ENCODE results near the gene SPAG9.
A peak's percentile ranks its signal among the peaks of the same experiment; 100 is the strongest.

The SPAG9 gene

DNA sequence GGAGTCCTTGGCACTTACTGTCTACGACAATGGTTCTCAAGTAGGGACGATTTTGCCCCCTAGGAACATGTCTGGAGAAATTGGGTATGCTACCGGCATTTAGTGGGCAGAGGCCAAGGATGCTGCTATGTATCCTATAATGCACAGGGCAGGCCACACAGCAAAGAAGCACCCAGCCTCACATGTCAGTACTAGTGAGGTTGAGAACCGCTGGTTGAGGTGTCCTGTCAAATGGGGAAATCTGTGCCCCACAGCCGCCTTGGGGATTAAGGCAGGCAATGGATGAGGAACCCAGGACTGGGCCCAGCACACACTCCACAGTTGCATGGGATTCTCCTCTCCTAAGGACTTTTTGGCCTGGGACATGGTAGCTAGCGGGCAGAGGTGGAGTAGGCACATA is 167.8 kb downstream of the SPAG9 start:
- no peak overlapping the region for H2AFZ ChIP-seq (ENCODE audit: low read length)
- no peak for DNase-seq (ENCODE audit: low spot score)
- H2BK120ac ChIP-seq (ENCODE audit: low read depth, low read length): no peak overlapping the region
- peak overlapping the region; percentile 29 for H3K18ac ChIP-seq (ENCODE audit: low read length)
- H2AK5ac ChIP-seq (ENCODE audit: low read depth, low read length): no peak overlapping the region
- no CpG with 5 or more reads among the region's 6 CpGs for WGBS, 2 donors (ENCODE audit: extremely low coverage in 2 of 2, insufficient read length in 2 of 2, insufficient replicate concordance in 1 of 2)
- H2BK12ac ChIP-seq (ENCODE audit: low read length): no peak overlapping the region
- H3K9ac ChIP-seq (ENCODE audit: low read depth, low read length, poor library complexity): no peak overlapping the region
- H3K9me3 ChIP-seq (replicated peaks in 1 of 2; ENCODE audit: control insufficient read depth in 2 of 2, insufficient read depth in 1 of 2, low read depth in 1 of 2, low read length in 2 of 2): no peaks in the 10 kb centered on the region
- no peak overlapping the region for H3K4me3 ChIP-seq (ENCODE audit: low read length in 2 of 2)
- no peak overlapping the region for H4K91ac ChIP-seq (ENCODE audit: low read depth, low read length, poor library complexity)
- H3K79me1 ChIP-seq (ENCODE audit: low read depth, low read length): no peaks in the 10 kb centered on the region
- no peak overlapping the region for H3K4ac ChIP-seq (ENCODE audit: low read length)
- no peak overlapping the region for H2BK15ac ChIP-seq (ENCODE audit: low read length)
- H3K27me3 ChIP-seq (ENCODE audit: control insufficient read depth in 3 of 3, insufficient read depth in 3 of 3, low read depth in 1 of 3, low read length in 3 of 3): no peaks in the 10 kb centered on the region
- H3K36me3 ChIP-seq (replicated peaks in 1 of 2; ENCODE audit: control insufficient read depth in 2 of 2, insufficient read depth in 2 of 2, low read length in 2 of 2): no peaks in the 10 kb centered on the region
- H3K27ac ChIP-seq (replicated peaks; ENCODE audit: low read length): no peak overlapping the region
- H3K23ac ChIP-seq (ENCODE audit: low read depth, low read length, poor library complexity): no peak overlapping the region
- H3K14ac ChIP-seq (ENCODE audit: low read length): no peak overlapping the region
- H3K4me1 ChIP-seq (ENCODE audit: control insufficient read depth in 2 of 2, insufficient read depth in 1 of 2, low read depth in 1 of 2, low read length in 2 of 2): peaks cover 26 to 41% of the 10 kb centered on the region in 2 donors
- H4K8ac ChIP-seq (ENCODE audit: low read depth, low read length): no peak overlapping the region
- H2BK5ac ChIP-seq (ENCODE audit: low read length): peak overlapping the region; percentile 95
- H3K4me2 ChIP-seq (ENCODE audit: insufficient read depth, low read length, poor library complexity, severe bottlenecking): no peak overlapping the region

DNA sequence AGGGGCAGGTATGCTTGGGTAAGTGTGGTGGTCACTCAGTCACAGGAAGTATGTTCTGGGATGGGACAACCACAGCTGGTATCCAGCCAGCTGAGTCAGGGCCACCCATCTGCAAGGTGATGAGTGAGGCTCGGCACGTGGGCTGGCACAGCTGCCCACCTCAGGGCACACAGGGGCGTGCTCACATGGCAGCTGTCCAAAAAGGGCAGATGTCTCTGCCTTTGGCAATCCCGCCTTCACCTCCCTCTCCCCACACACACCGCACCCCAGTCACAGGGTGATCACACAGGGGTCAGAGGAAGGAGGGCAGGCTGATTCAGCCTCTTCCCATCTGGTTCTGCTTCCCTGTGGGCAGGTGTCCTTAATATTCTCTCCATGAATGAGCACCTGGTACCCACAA is 168.7 kb downstream of the SPAG9 start:
- no peak overlapping the region for H2AK5ac ChIP-seq (ENCODE audit: low read depth, low read length)
- H3K4me3 ChIP-seq (ENCODE audit: low read length in 2 of 2): peak overlapping the region in 1 of 2 donors; percentile 28
- H2BK5ac ChIP-seq (ENCODE audit: low read length): no peak overlapping the region
- H3K27me3 ChIP-seq (ENCODE audit: control insufficient read depth in 3 of 3, insufficient read depth in 3 of 3, low read depth in 1 of 3, low read length in 3 of 3): no peaks in the 10 kb centered on the region
- H3K79me1 ChIP-seq (ENCODE audit: low read depth, low read length): no peaks in the 10 kb centered on the region
- H2BK120ac ChIP-seq (ENCODE audit: low read depth, low read length): no peak overlapping the region
- no peaks in the 10 kb centered on the region for H3K36me3 ChIP-seq (replicated peaks in 1 of 2; ENCODE audit: control insufficient read depth in 2 of 2, insufficient read depth in 2 of 2, low read length in 2 of 2)
- DNase-seq (ENCODE audit: low spot score): no peak
- no peak overlapping the region for H2BK12ac ChIP-seq (ENCODE audit: low read length)
- H3K9me3 ChIP-seq (replicated peaks in 1 of 2; ENCODE audit: control insufficient read depth in 2 of 2, insufficient read depth in 1 of 2, low read depth in 1 of 2, low read length in 2 of 2): no peaks in the 10 kb centered on the region
- H3K18ac ChIP-seq (ENCODE audit: low read length): no peak overlapping the region
- no peak overlapping the region for H3K4me2 ChIP-seq (ENCODE audit: insufficient read depth, low read length, poor library complexity, severe bottlenecking)
- H4K8ac ChIP-seq (ENCODE audit: low read depth, low read length): no peak overlapping the region
- no peak overlapping the region for H3K23ac ChIP-seq (ENCODE audit: low read depth, low read length, poor library complexity)
- H3K9ac ChIP-seq (ENCODE audit: low read depth, low read length, poor library complexity): no peak overlapping the region
- no peak overlapping the region for H2BK15ac ChIP-seq (ENCODE audit: low read length)
- no peak overlapping the region for H4K91ac ChIP-seq (ENCODE audit: low read depth, low read length, poor library complexity)
- no peak overlapping the region for H3K27ac ChIP-seq (replicated peaks; ENCODE audit: low read length)
- no peak overlapping the region for H2AFZ ChIP-seq (ENCODE audit: low read length)
- peaks cover 23 to 41% of the 10 kb centered on the region in 2 donors for H3K4me1 ChIP-seq (ENCODE audit: control insufficient read depth in 2 of 2, insufficient read depth in 1 of 2, low read depth in 1 of 2, low read length in 2 of 2)
- no CpG with 5 or more reads among the region's 5 CpGs for WGBS, 2 donors (ENCODE audit: extremely low coverage in 2 of 2, insufficient read length in 2 of 2, insufficient replicate concordance in 1 of 2)
- H3K14ac ChIP-seq (ENCODE audit: low read length): no peak overlapping the region
- no peak overlapping the region for H3K4ac ChIP-seq (ENCODE audit: low read length)

DNA sequence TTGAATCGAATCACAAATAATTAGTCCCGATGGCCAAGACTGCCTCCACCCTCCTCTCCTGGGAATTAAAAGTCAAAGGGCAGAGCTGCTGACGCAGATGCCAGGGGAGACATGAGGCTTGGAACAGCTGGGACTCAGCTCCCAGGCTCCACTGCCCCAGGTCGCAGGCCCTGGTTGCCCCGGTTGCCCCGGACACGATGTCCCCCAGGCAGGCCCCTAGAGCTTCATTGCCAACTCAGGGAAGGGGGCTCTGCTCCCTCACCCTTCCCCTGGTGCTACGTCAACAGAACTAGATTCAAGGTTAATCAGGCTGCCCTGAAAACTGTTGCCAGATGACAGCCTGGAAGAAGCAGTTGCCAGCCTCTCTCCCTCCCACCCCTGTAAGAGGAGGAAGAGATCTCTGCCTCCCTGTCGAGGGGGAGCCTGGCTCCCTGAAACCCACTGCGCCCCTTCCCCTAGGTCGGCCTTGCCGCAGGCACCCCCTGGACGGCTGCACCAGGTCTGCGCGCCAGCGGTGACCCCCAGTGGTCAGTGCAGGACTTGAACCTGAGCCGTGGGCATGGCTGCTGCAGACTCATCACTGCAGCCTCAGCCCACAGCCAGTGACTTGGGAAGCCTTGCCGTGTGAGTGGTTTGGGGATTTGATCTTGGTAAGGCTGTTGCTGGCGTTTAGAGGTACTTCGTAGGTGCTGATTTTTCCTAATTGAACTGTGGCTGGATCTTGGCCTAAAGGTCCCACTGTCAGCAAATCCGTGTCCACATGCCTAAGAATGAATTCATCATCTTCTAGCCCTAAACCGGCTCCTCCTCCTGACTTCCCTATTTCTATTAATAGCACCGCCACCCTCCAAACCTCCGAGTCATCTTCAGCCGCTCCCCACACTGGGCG is 170.4 kb downstream of the SPAG9 start:
- no CpG with 5 or more reads among the region's 26 CpGs for WGBS, 2 donors (ENCODE audit: extremely low coverage in 2 of 2, insufficient read length in 2 of 2, insufficient replicate concordance in 1 of 2)
- H2BK12ac ChIP-seq (ENCODE audit: low read length): peak overlapping the region; percentile 35

DNA sequence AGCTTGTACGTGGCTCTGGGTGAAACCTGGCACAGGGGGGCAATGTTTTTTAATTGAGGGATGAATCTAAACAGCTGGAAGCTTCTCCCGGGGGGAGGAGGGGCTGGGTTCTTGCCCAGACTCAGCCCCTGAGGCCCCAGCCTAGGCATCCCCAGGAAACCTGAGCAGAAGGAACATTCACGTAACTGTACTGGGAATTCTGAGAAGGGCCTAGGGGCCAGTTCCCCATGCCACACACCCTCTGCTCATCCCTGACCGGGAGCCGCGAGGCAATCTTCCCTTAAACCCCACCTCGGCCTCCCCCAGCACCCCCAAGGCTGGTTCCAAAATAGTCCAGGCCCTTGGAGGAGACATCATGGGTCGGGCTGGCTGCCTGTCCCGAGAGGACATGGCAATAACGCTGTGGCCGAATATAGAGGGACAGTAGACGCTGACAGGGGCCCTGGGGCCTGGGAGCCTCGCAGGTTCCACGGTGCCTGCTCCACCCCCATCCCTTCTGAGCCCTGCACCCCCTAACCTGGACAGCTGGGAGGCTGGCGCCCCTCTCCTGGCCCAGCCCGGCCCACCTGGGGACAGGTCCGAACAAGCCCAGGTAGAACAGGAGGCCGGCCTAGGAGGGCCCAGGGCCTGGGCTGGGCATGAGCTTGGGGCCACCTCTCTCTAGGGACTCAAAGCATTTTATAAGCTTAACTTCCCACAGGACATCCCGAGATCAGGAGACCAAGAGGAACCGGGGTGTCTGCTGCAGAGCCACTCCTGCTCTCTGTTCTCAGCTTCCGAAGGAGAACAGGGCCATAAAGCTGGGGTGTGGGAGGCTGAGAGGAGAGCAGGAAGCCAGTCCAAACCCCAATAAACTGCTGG is 171.3 kb downstream of the SPAG9 start:
- H2BK12ac ChIP-seq (ENCODE audit: low read length): no peak overlapping the region
- WGBS, 2 donors (ENCODE audit: extremely low coverage in 2 of 2, insufficient read length in 2 of 2, insufficient replicate concordance in 1 of 2): no CpG with 5 or more reads among the region's 21 CpGs
- H3K27me3 ChIP-seq (ENCODE audit: control insufficient read depth in 3 of 3, insufficient read depth in 3 of 3, low read depth in 1 of 3, low read length in 3 of 3): peaks cover 0 to 2% (median 0%) of the 10 kb centered on the region in 3 experiments
- peak overlapping the region; percentile 78 for H3K4ac ChIP-seq (ENCODE audit: low read length)
- H2BK120ac ChIP-seq (ENCODE audit: low read depth, low read length): peak overlapping the region; percentile 34
- no peaks in the 10 kb centered on the region for H3K9me3 ChIP-seq (replicated peaks in 1 of 2; ENCODE audit: control insufficient read depth in 2 of 2, insufficient read depth in 1 of 2, low read depth in 1 of 2, low read length in 2 of 2)
- H2AK5ac ChIP-seq (ENCODE audit: low read depth, low read length): peak overlapping the region; percentile 96
- H4K91ac ChIP-seq (ENCODE audit: low read depth, low read length, poor library complexity): peak overlapping the region; percentile 16
- peak overlapping the region; percentile 91 for H2BK5ac ChIP-seq (ENCODE audit: low read length)
- H3K4me3 ChIP-seq (ENCODE audit: low read length in 2 of 2): no peak overlapping the region
- no peaks in the 10 kb centered on the region for H3K36me3 ChIP-seq (replicated peaks in 1 of 2; ENCODE audit: control insufficient read depth in 2 of 2, insufficient read depth in 2 of 2, low read length in 2 of 2)
- peak overlapping the region; percentile 90 for H3K18ac ChIP-seq (ENCODE audit: low read length)
- H3K9ac ChIP-seq (ENCODE audit: low read depth, low read length, poor library complexity): no peak overlapping the region
- no peaks in the 10 kb centered on the region for H3K79me1 ChIP-seq (ENCODE audit: low read depth, low read length)
- peak overlapping the region; percentile 49 for H4K8ac ChIP-seq (ENCODE audit: low read depth, low read length)
- peak overlapping the region; percentile 1 for H3K14ac ChIP-seq (ENCODE audit: low read length)
- H3K4me2 ChIP-seq (ENCODE audit: insufficient read depth, low read length, poor library complexity, severe bottlenecking): no peak overlapping the region
- H3K27ac ChIP-seq (replicated peaks; ENCODE audit: low read length): no peak overlapping the region
- H2BK15ac ChIP-seq (ENCODE audit: low read length): peak overlapping the region; percentile 95
- DNase-seq (ENCODE audit: low spot score): no peak
- H3K4me1 ChIP-seq (ENCODE audit: control insufficient read depth in 2 of 2, insufficient read depth in 1 of 2, low read depth in 1 of 2, low read length in 2 of 2): peaks cover 17 to 33% of the 10 kb centered on the region in 2 donors
- H3K23ac ChIP-seq (ENCODE audit: low read depth, low read length, poor library complexity): peak overlapping the region; percentile 10
- peak overlapping the region; percentile 67 for H2AFZ ChIP-seq (ENCODE audit: low read length)

More for the DNA sequence above, 170.4 kb downstream of the SPAG9 start:
- Histone ChIP-seq H3K27me3 (ENCODE audit: control insufficient read depth in 3 of 3, insufficient read depth in 3 of 3, low read depth in 1 of 3, low read length in 3 of 3) (no peaks in the 10 kb centered on the region), H3K36me3 (replicated peaks in 1 of 2; ENCODE audit: control insufficient read depth in 2 of 2, insufficient read depth in 2 of 2, low read length in 2 of 2) (no peaks in the 10 kb centered on the region), H3K27ac (replicated peaks; ENCODE audit: low read length) (no peak overlapping the region), H3K4me3 (ENCODE audit: low read length in 2 of 2) (no peak overlapping the region), H3K79me1 (ENCODE audit: low read depth, low read length) (no peaks in the 10 kb centered on the region), H4K8ac (ENCODE audit: low read depth, low read length) (no peak overlapping the region), H2BK15ac (ENCODE audit: low read length) (peak overlapping the region; percentile 93), H4K91ac (ENCODE audit: low read depth, low read length, poor library complexity) (no peak overlapping the region), H2AFZ (ENCODE audit: low read length) (peak overlapping the region; percentile 67), H3K4ac (ENCODE audit: low read length) (no peak overlapping the region), H2BK5ac (ENCODE audit: low read length) (peak overlapping the region; percentile 15), H3K4me2 (ENCODE audit: insufficient read depth, low read length, poor library complexity, severe bottlenecking) (no peak overlapping the region), H2AK5ac (ENCODE audit: low read depth, low read length) (peak overlapping the region; percentile 82), H3K14ac (ENCODE audit: low read length) (no peak overlapping the region), H3K4me1 (ENCODE audit: control insufficient read depth in 2 of 2, insufficient read depth in 1 of 2, low read depth in 1 of 2, low read length in 2 of 2) (peaks cover 18 to 39% of the 10 kb centered on the region in 2 donors), H3K18ac (ENCODE audit: low read length) (peak overlapping the region; percentile 91), H2BK120ac (ENCODE audit: low read depth, low read length) (peak overlapping the region; percentile 53), H3K9ac (ENCODE audit: low read depth, low read length, poor library complexity) (no peak overlapping the region), H3K9me3 (replicated peaks in 1 of 2; ENCODE audit: control insufficient read depth in 2 of 2, insufficient read depth in 1 of 2, low read depth in 1 of 2, low read length in 2 of 2) (no peaks in the 10 kb centered on the region), H3K23ac (ENCODE audit: low read depth, low read length, poor library complexity) (peak overlapping the region; percentile 75)
- no peak for DNase-seq (ENCODE audit: low spot score)
